Trophoblast cell (in vitro differentiated cells and primary cell): Measurements from ENCODE around the gene PPP3CB.

Experiments used
- DNase-seq, 2 donors: peaks; one replicate each; pipeline ENCODE4 v3.0.0-alpha.2; 2016
- H2AFZ ChIP-seq: 2 replicates; pipeline ENCODE4 v1.6.1; 2013; ENCODE audit warnings: low read length, moderate library complexity, mild to moderate bottlenecking; ENCODE audit not compliant: insufficient read depth, poor library complexity
- H2AK5ac ChIP-seq: 2 replicates; pipeline ENCODE4 v1.6.1; 2013; ENCODE audit warnings: mild to moderate bottlenecking, low read length
- H2BK120ac ChIP-seq: 2 replicates; pipeline ENCODE4 v1.6.1; 2013; ENCODE audit warnings: low read length, mild to moderate bottlenecking, moderate library complexity; ENCODE audit not compliant: insufficient read depth, poor library complexity
- H2BK12ac ChIP-seq: 2 replicates; pipeline ENCODE4 v1.6.1; 2013; ENCODE audit warnings: mild to moderate bottlenecking, low read length, moderate library complexity
- H2BK5ac ChIP-seq: 2 replicates; pipeline ENCODE4 v1.6.1; 2013; ENCODE audit warnings: low read length, low read depth, moderate library complexity, mild to moderate bottlenecking; ENCODE audit not compliant: poor library complexity
- H3K14ac ChIP-seq: 2 replicates; pipeline ENCODE4 v1.6.1; 2013; ENCODE audit warnings: mild to moderate bottlenecking, low read length
- H3K18ac ChIP-seq: 2 replicates; pipeline ENCODE4 v1.6.1; 2013; ENCODE audit warnings: mild to moderate bottlenecking, low read length
- H3K23ac ChIP-seq: 2 replicates; pipeline ENCODE4 v1.6.1; 2013; ENCODE audit warnings: low read length
- H3K27ac ChIP-seq: 2 replicates; pipeline ENCODE4 v1.5.1; 2013; ENCODE audit warnings: low read depth, mild to moderate bottlenecking, inconsistent platforms, low read length, moderate library complexity
- H3K27me3 ChIP-seq: 2 replicates; pipeline ENCODE4 v1.6.1; 2013; ENCODE audit warnings: inconsistent platforms, mild to moderate bottlenecking, low read length, moderate library complexity; ENCODE audit not compliant: insufficient read depth
- H3K36me3 ChIP-seq, 2 experiments: 1 replicate in 1 of 2; 2 replicates in 1 of 2; pipeline ENCODE4 v1.6.1; 2013; ENCODE audit warnings: low read length in 2 of 2, mild to moderate bottlenecking in 2 of 2, moderate library complexity in 1 of 2; ENCODE audit not compliant: insufficient read depth in 2 of 2, control insufficient read depth in 1 of 2
- H3K4ac ChIP-seq: 2 replicates; pipeline ENCODE4 v1.6.1; 2013; ENCODE audit warnings: low read depth, mild to moderate bottlenecking, low read length, moderate library complexity
- H3K4me1 ChIP-seq, 2 experiments: 1 replicate in 1 of 2; 2 replicates in 1 of 2; pipeline ENCODE4 v1.6.1; 2013; ENCODE audit warnings: low read length in 2 of 2, mild to moderate bottlenecking in 2 of 2, moderate library complexity in 1 of 2; ENCODE audit not compliant: insufficient read depth in 2 of 2, control insufficient read depth in 1 of 2
- H3K4me2 ChIP-seq: 2 replicates; pipeline ENCODE4 v1.6.1; 2013; ENCODE audit warnings: inconsistent platforms, mild to moderate bottlenecking, low read length, moderate library complexity
- H3K4me3 ChIP-seq: 2 replicates; pipeline ENCODE4 v1.5.1; 2013; ENCODE audit warnings: mild to moderate bottlenecking, low read depth, low read length, inconsistent platforms
- H3K79me1 ChIP-seq: one replicate; pipeline ENCODE4 v1.6.1; 2013; ENCODE audit warnings: low read length
- H3K79me2 ChIP-seq: 2 replicates; pipeline ENCODE4 v1.6.1; 2013; ENCODE audit warnings: low read length, mild to moderate bottlenecking; ENCODE audit not compliant: control insufficient read depth, insufficient read depth, poor library complexity
- H3K9ac ChIP-seq: 2 replicates; pipeline ENCODE4 v1.6.1; 2013; ENCODE audit warnings: mild to moderate bottlenecking, low read length
- H3K9me3 ChIP-seq: 2 replicates; pipeline ENCODE4 v1.6.1; 2013; ENCODE audit warnings: low read depth, mild to moderate bottlenecking, control low read depth, inconsistent platforms, low read length; ENCODE audit not compliant: insufficient read depth
- H4K12ac ChIP-seq: 2 replicates; pipeline ENCODE4 v1.6.1; 2013; ENCODE audit warnings: low read depth, mild to moderate bottlenecking, low read length, moderate library complexity
- H4K8ac ChIP-seq: 2 replicates; pipeline ENCODE4 v1.6.1; 2013; ENCODE audit warnings: low read depth, mild to moderate bottlenecking, low read length, moderate library complexity
- H4K91ac ChIP-seq: one replicate; pipeline ENCODE4 v1.6.1; 2013; ENCODE audit warnings: low read depth, mild to moderate bottlenecking, low read length, moderate library complexity
- WGBS: extraction: QIAGEN DNeasy Blood & Tissue Kit; methylation state at CpG from one replicate; pipeline ENCODE4 v1.1.7; 2013; ENCODE audit warnings: missing lambda C conversion rate; ENCODE audit not compliant: insufficient read length, insufficient coverage; ENCODE audit errors: extremely low coverage; 5-methylcytosine and 5-hydroxymethylcytosine counted together

Gene PPP3CB

DNA sequence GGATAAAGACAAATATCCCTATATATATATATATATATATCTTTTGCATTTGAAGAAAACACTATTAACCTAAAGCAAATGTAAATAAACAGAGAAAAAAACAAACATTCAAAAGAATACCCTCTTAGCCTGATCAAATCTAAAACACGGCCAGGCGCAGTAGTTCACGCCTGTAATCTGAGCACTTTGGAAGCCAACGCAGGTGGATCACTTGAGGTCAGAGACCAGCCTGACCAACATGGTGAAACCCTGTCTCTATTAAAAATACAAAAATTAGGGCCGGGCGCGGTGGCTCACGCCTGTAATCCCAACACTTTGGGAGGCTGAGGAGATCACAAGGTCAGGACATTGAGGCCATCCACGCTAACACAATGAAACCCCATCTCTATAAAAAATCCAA, 91.1 kb downstream of the PPP3CB start:
- H3K79me2 ChIP-seq, result no peaks in the 10 kb centered on the region
- H3K9ac ChIP-seq, result no peak overlapping the region
- no CpG with 5 or more reads among the region's 9 CpGs for WGBS
- H2BK12ac ChIP-seq, result no peak overlapping the region
- DNase-seq, result no peak
- no peaks in the 10 kb centered on the region for H3K9me3 ChIP-seq
- H2BK120ac ChIP-seq, result no peak overlapping the region
- H3K4me2 ChIP-seq, result no peak overlapping the region
- no peak overlapping the region for H2AFZ ChIP-seq
- no peak overlapping the region for H3K4ac ChIP-seq
- no peaks in the 10 kb centered on the region for H3K36me3 ChIP-seq
- no peak overlapping the region for H4K8ac ChIP-seq
- H3K23ac ChIP-seq, result no peak overlapping the region
- no peak overlapping the region for H4K91ac ChIP-seq
- no peak overlapping the region for H3K18ac ChIP-seq
- H2AK5ac ChIP-seq, result no peak overlapping the region
- no peak overlapping the region for H4K12ac ChIP-seq
- H2BK5ac ChIP-seq, result no peak overlapping the region
- H3K27me3 ChIP-seq, result no peaks in the 10 kb centered on the region
- no peak overlapping the region for H3K4me3 ChIP-seq
- H3K79me1 ChIP-seq, result no peaks in the 10 kb centered on the region
- H3K14ac ChIP-seq, result no peak overlapping the region
- H3K27ac ChIP-seq, result no peak overlapping the region
- H3K4me1 ChIP-seq, result no peaks in the 10 kb centered on the region

DNA sequence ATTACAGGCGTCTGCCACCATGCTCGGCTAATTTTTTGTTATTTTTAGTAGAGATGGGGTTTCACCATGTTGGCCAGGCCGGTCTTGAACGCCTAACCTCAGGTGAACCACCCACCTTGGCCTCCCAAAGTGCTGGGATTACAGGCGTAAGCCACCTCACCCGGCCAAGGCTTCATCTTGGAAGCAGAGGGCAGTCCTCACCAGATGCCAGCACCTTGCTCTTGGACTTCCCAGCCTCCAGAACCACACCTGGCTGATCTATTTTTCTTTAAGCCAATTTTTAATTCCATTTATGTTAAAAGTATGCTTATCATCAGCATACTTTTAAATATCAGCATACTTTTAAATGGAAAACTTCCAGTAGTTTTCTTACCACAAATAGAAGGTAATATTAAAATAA, 94.2 kb downstream of the PPP3CB start:
- no peak overlapping the region for H3K4ac ChIP-seq
- H3K27ac ChIP-seq, result no peak overlapping the region
- H2BK12ac ChIP-seq, result no peak overlapping the region
- no CpG with 5 or more reads among the region's 6 CpGs for WGBS
- H3K9ac ChIP-seq, result no peak overlapping the region
- no peak for DNase-seq
- no peak overlapping the region for H4K91ac ChIP-seq
- no peaks in the 10 kb centered on the region for H3K4me1 ChIP-seq
- no peak overlapping the region for H2BK5ac ChIP-seq
- no peak overlapping the region for H3K14ac ChIP-seq
- H3K4me3 ChIP-seq, result no peak overlapping the region
- no peak overlapping the region for H2AFZ ChIP-seq
- no peak overlapping the region for H2BK120ac ChIP-seq
- H3K79me1 ChIP-seq, result no peaks in the 10 kb centered on the region
- no peak overlapping the region for H2AK5ac ChIP-seq
- no peaks in the 10 kb centered on the region for H3K79me2 ChIP-seq
- no peak overlapping the region for H4K8ac ChIP-seq
- H3K27me3 ChIP-seq, result no peaks in the 10 kb centered on the region
- no peak overlapping the region for H3K4me2 ChIP-seq
- no peaks in the 10 kb centered on the region for H3K9me3 ChIP-seq
- H3K23ac ChIP-seq, result no peak overlapping the region
- H3K36me3 ChIP-seq, result peaks cover 5 to 8% of the 10 kb centered on the region in 2 experiments
- H3K18ac ChIP-seq, result no peak overlapping the region
- H4K12ac ChIP-seq, result no peak overlapping the region

DNA sequence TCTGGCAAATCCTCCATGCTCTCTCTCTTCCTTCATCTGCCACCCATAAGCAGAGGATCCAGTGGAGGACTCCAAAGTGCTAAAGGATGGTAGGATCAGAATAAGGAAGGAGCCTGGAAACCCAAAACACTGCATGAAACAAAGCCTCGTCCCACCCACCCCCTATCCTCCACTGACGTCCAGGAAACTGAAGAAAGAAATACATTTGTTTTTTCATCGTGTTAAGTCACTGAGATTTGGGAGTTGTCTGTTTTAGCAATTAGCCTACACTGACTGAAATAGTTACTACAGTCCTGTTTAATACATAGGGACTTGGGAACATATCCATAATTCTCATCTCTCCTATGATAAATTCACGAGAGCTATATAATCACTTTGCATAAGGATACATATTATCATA, 96.8 kb downstream of the PPP3CB start:
- H2BK12ac ChIP-seq, result no peak overlapping the region
- WGBS, result no CpG with 5 or more reads among the region's 4 CpGs
- no peak overlapping the region for H4K12ac ChIP-seq

DNA sequence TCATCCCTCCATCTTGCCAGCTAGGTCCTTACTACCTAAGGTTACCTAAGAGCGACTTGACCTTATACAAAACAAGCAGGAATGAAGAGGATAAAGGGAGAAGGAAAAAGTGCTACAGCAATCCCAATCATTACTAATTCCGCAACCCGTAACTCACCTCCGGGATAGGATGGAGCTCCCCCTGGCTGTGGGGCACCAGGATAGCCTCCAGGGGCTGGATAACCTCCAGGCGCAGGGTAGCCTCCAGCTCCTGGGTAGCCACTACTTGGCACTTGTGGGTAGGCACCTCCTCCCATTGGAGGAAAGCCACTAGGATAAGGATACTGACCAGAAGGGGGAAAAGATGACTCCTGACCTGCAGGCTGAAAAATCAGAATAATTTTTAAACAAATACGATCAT, 97.8 kb downstream of the PPP3CB start:
- Histone ChIP-seq H2AFZ (no peak overlapping the region), H3K23ac (no peak overlapping the region), H4K8ac (no peak overlapping the region), H3K27me3 (no peaks in the 10 kb centered on the region), H3K4me2 (no peak overlapping the region), H2BK5ac (no peak overlapping the region), H3K4me3 (no peak overlapping the region), H3K79me2 (no peaks in the 10 kb centered on the region), H3K27ac (no peak overlapping the region), H3K4ac (no peak overlapping the region), H3K14ac (no peak overlapping the region), H3K36me3 (peaks cover 10 to 12% of the 10 kb centered on the region in 2 experiments), H3K18ac (no peak overlapping the region), H3K4me1 (no peaks in the 10 kb centered on the region), H3K9ac (no peak overlapping the region), H2BK120ac (no peak overlapping the region), H2AK5ac (no peak overlapping the region), H3K79me1 (no peaks in the 10 kb centered on the region), H2BK12ac (no peak overlapping the region), H4K91ac (no peak overlapping the region), H3K9me3 (no peaks in the 10 kb centered on the region), H4K12ac (no peak overlapping the region)
- no peak for DNase-seq
- WGBS, result no CpG with 5 or more reads among the region's 6 CpGs

More for the DNA sequence above, 96.8 kb downstream of the PPP3CB start:
- Histone ChIP-seq H3K36me3 (peaks cover 10 to 12% of the 10 kb centered on the region in 2 experiments), H4K91ac (no peak overlapping the region), H3K4me3 (no peak overlapping the region), H3K4me2 (no peak overlapping the region), H2AK5ac (no peak overlapping the region), H2BK120ac (no peak overlapping the region), H3K79me2 (no peaks in the 10 kb centered on the region), H3K4ac (no peak overlapping the region), H3K27me3 (no peaks in the 10 kb centered on the region), H3K18ac (no peak overlapping the region), H3K27ac (no peak overlapping the region), H2AFZ (no peak overlapping the region), H2BK5ac (no peak overlapping the region), H3K9ac (no peak overlapping the region), H3K14ac (no peak overlapping the region), H3K79me1 (no peaks in the 10 kb centered on the region), H3K23ac (no peak overlapping the region), H3K4me1 (no peaks in the 10 kb centered on the region), H4K8ac (no peak overlapping the region), H3K9me3 (no peaks in the 10 kb centered on the region)
- no peak for DNase-seq
